Endodermal cell (in vitro differentiated cells): ENCODE results near the gene GNPNAT1. TPM values are rescaled to one million over a fixed set of nuclear protein-coding genes. Genes with fewer than 3 reads are reported as not detected.
"Not testable (repeated sequence)": the region's sequence is repeated elsewhere in the genome, so short reads cannot be mapped to it uniquely, and the experiment has no call there.

Experiments
- DNase-seq: peaks from one replicate; pipeline ENCODE4 v3.0.0-alpha.2; 2017
- H3K27ac ChIP-seq: 2 replicates; pipeline ENCODE4 v1.5.1; 2013; ENCODE audit warnings: mild to moderate bottlenecking, low read depth, low read length, moderate library complexity
- H3K27me3 ChIP-seq: 2 replicates; pipeline ENCODE4 v1.6.1; 2013; ENCODE audit warnings: mild to moderate bottlenecking, low read length, moderate library complexity; ENCODE audit not compliant: insufficient read depth, control insufficient read depth, poor library complexity, severe bottlenecking
- H3K36me3 ChIP-seq: 2 replicates; pipeline ENCODE4 v1.7.0; 2013; ENCODE audit warnings: mild to moderate bottlenecking, low read length, moderate library complexity; ENCODE audit not compliant: control insufficient read depth, insufficient read depth
- H3K4me1 ChIP-seq: one replicate; pipeline ENCODE4 v1.7.0; 2013; ENCODE audit warnings: low read length; ENCODE audit not compliant: control insufficient read depth, insufficient read depth
- H3K4me3 ChIP-seq: 2 replicates; pipeline ENCODE4 v1.5.1; 2013; ENCODE audit warnings: mild to moderate bottlenecking, low read length, moderate library complexity
- H3K9ac ChIP-seq: 2 replicates; pipeline ENCODE4 v1.6.1; 2013; ENCODE audit warnings: mild to moderate bottlenecking, low read length, moderate library complexity; ENCODE audit not compliant: poor library complexity, severe bottlenecking; ENCODE audit errors: extremely low read depth
- H3K9me3 ChIP-seq: 2 replicates; pipeline ENCODE4 v1.6.1; 2013; ENCODE audit warnings: mild to moderate bottlenecking, low read length, moderate library complexity; ENCODE audit not compliant: control insufficient read depth
- H3K27ac Mint-ChIP-seq: 2 replicates; pipeline ENCODE4 v1.8.0; 2020; ENCODE audit warnings: mixed read lengths
- H3K27me3 Mint-ChIP-seq: 2 replicates; pipeline ENCODE4 v1.8.0; 2021; ENCODE audit warnings: mild to moderate bottlenecking, mixed read lengths; ENCODE audit not compliant: insufficient read depth
- H3K36me3 Mint-ChIP-seq: 2 replicates; pipeline ENCODE4 v1.8.0; 2020; ENCODE audit warnings: low read depth, mixed read lengths
- H3K4me1 Mint-ChIP-seq: 2 replicates; pipeline ENCODE4 v1.8.0; 2020; ENCODE audit warnings: mixed read lengths
- H3K4me3 Mint-ChIP-seq: 2 replicates; pipeline ENCODE4 v1.8.0; 2020; ENCODE audit warnings: mild to moderate bottlenecking, moderate library complexity, mixed read lengths
- H3K9me3 Mint-ChIP-seq: 2 replicates; pipeline ENCODE4 v1.8.0; 2020; ENCODE audit warnings: mild to moderate bottlenecking, mixed read lengths
- CTCF ChIP-seq: fragments of 200-600 bp; sonication (generic); conservative IDR thresholded peaks from 2 replicates; pipeline ENCODE4 v1.5.0; 2021; ENCODE audit warnings: antibody characterized with exemption, mild to moderate bottlenecking
- WGBS, 2 experiments: methylation state at CpG; one replicate each; pipeline versions ENCODE4 v1.1.5 to v1.1.7; 2013; ENCODE audit warnings: missing lambda C conversion rate in 2 of 2, mixed read lengths in 1 of 2; ENCODE audit not compliant: insufficient coverage in 1 of 2, insufficient read length in 1 of 2; 5-methylcytosine and 5-hydroxymethylcytosine counted together
- total RNA-seq, 2 donors: library from RNA; stranded (reverse); fragmentation: NEBNext Ultra II Directional in 1 of 2; extraction: Animal tissue kit (Norgen Biotek cat#: 25700) in 1 of 2; gene quantifications; 2 replicates in 1 of 2; 3 replicates in 1 of 2; pipeline ENCODE4 v1.2.1, GENCODE V29; 2021

The GNPNAT1 gene
- total RNA-seq, 2 donors from 2014 or later = 68.4 to 78.2 TPM

GRCh38 chr14:52729585-52729924 lies 61.9 kb downstream of the GNPNAT1 start:
- Mint-ChIP-seq H3K27ac (peak overlapping the region; percentile 93), H3K4me1 (peaks cover 9% of the 10 kb centered on the region), H3K4me3 (peak overlapping the region; percentile 98), H3K36me3 (peaks cover 59% of the 10 kb centered on the region), H3K9me3 (peaks cover 2% of the 10 kb centered on the region), H3K27me3 (no peaks in the 10 kb centered on the region)
- H3K27me3 ChIP-seq = no peaks in the 10 kb centered on the region
- peaks cover 58% of the 10 kb centered on the region for H3K36me3 ChIP-seq
- TF ChIP-seq CTCF = no peak
- no peak overlapping the region for H3K27ac ChIP-seq
- no peak for DNase-seq
- peaks cover 7% of the 10 kb centered on the region for H3K9me3 ChIP-seq
- WGBS, 2 experiments = 0 to 5% methylated on average over 1 to 8 of the region's 8 CpGs
- H3K9ac ChIP-seq = no peak overlapping the region
- H3K4me1 ChIP-seq = no peaks in the 10 kb centered on the region
- H3K4me3 ChIP-seq = peak overlapping the region; percentile 67

- H3K27me3 Mint-ChIP-seq, H3K27ac ChIP-seq, H3K4me3 ChIP-seq, H3K4me1 ChIP-seq, H3K9ac ChIP-seq, H3K4me1 Mint-ChIP-seq, H3K9me3 Mint-ChIP-seq, H3K9me3 ChIP-seq, H3K27me3 ChIP-seq: not testable (repeated sequence)
- peaks cover 59% of the 10 kb centered on the region for H3K36me3 Mint-ChIP-seq
- 89 to 91% methylated on average over 6 to 15 of the region's 15 CpGs for WGBS, 2 experiments
- H3K27ac Mint-ChIP-seq = peak overlapping the region; percentile 91
- peak; percentile 60 for DNase-seq
- H3K4me3 Mint-ChIP-seq = peak overlapping the region; percentile 98
- peaks cover 59% of the 10 kb centered on the region for H3K36me3 ChIP-seq
These were observed 62.4 kb downstream of the GNPNAT1 start for GRCh38 chr14:52729035-52729434.

- DNase-seq, H3K4me3 ChIP-seq, H3K27me3 ChIP-seq, H3K27ac Mint-ChIP-seq, H3K9me3 Mint-ChIP-seq, H3K27ac ChIP-seq, H3K4me3 Mint-ChIP-seq, H3K4me1 ChIP-seq, H3K4me1 Mint-ChIP-seq, H3K9me3 ChIP-seq, H3K27me3 Mint-ChIP-seq, H3K9ac ChIP-seq: not testable (repeated sequence)
- H3K36me3 Mint-ChIP-seq = peaks cover 56% of the 10 kb centered on the region
- H3K36me3 ChIP-seq = peaks cover 60% of the 10 kb centered on the region
- 92 to 93% methylated on average over 1 to 2 of the region's 2 CpGs for WGBS, 2 experiments
These were observed 63.9 kb downstream of the GNPNAT1 start for GRCh38 chr14:52727509-52727908.

Other genes with a start within 250 kb of the GNPNAT1 start
- 10 to 100 TPM; 11.5 to 17.5 TPM for gene TXNDC16, start 239.1 kb downstream of the GNPNAT1 start, total RNA-seq
- gene GPR137C, start 238.8 kb downstream of the GNPNAT1 start, total RNA-seq = 1 to 10 TPM; 8.8 to 9.3 TPM
- gene ERO1A, start 96.0 kb downstream of the GNPNAT1 start, total RNA-seq = 10 to 100 TPM; 44.5 to 60.8 TPM
- gene PSMC6, start 84.4 kb downstream of the GNPNAT1 start, total RNA-seq = 100 to 1,000 TPM; 102 to 121 TPM
- 10 to 100 TPM; 27.3 to 28.2 TPM for gene STYX, start 61.4 kb downstream of the GNPNAT1 start, total RNA-seq
- 100 to 1,000 TPM; 350 to 377 TPM for gene FERMT2, start 159.4 kb upstream of the GNPNAT1 start, total RNA-seq